GM18861 (cell line): ENCODE data around the gene ANKFN1.
A peak's percentile ranks its signal among the peaks of the same experiment; 100 is the strongest.

ENCODE experiments used
- ATAC-seq: cut with Tn5 transposase; IDR thresholded peaks from one replicate; pipeline ENCODE4 v1.9.1; 2021; ENCODE audit not compliant: unreplicated experiment

Gene ANKFN1, protein sequence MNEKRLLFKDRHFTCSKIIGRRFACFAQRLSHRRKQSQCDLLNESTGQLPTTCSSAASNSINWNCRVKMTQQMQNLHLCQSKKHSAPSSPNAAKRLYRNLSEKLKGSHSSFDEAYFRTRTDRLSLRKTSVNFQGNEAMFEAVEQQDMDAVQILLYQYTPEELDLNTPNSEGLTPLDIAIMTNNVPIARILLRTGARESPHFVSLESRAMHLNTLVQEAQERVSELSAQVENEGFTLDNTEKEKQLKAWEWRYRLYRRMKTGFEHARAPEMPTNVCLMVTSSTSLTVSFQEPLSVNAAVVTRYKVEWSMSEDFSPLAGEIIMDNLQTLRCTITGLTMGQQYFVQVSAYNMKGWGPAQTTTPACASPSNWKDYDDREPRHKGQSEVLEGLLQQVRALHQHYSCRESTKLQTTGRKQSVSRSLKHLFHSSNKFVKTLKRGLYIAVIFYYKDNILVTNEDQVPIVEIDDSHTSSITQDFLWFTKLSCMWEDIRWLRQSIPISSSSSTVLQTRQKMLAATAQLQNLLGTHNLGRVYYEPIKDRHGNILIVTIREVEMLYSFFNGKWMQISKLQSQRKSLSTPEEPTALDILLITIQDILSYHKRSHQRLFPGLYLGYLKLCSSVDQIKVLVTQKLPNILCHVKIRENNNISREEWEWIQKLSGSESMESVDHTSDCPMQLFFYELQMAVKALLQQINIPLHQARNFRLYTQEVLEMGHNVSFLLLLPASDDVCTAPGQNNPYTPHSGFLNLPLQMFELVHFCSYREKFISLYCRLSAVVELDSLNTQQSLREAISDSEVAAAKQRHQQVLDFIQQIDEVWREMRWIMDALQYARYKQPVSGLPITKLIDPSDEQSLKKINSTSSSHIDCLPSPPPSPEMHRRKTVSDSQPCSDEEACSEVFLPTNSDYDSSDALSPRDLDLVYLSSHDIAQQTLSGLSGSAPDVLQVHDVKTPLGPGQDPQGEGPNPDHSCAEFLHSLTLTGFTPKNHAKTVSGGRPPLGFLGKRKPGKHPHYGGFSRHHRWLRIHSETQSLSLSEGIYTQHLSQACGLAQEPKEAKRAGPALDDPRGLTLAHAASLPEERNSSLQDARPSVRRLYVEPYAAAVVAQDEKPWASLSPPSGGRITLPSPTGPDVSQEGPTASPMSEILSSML

GRCh38 chr17:56152874-56153602 is at the start of gene ANKFN1:
TSS of gene ANKFN1 (plus strand) at chr17:56153475. CDS start at chr17:56212668, 59,193 bp downstream.
- ATAC-seq: no peak

GRCh38 chr17:56108811-56109284 is 44.4 kb upstream of the ANKFN1 start:
- peak; percentile 96 for ATAC-seq

GRCh38 chr17:56109836-56110235 is 43.4 kb upstream of the ANKFN1 start:
- no peak for ATAC-seq

- no peak for ATAC-seq
These were observed 42.7 kb upstream of the ANKFN1 start for GRCh38 chr17:56110463-56111135.

DNA sequence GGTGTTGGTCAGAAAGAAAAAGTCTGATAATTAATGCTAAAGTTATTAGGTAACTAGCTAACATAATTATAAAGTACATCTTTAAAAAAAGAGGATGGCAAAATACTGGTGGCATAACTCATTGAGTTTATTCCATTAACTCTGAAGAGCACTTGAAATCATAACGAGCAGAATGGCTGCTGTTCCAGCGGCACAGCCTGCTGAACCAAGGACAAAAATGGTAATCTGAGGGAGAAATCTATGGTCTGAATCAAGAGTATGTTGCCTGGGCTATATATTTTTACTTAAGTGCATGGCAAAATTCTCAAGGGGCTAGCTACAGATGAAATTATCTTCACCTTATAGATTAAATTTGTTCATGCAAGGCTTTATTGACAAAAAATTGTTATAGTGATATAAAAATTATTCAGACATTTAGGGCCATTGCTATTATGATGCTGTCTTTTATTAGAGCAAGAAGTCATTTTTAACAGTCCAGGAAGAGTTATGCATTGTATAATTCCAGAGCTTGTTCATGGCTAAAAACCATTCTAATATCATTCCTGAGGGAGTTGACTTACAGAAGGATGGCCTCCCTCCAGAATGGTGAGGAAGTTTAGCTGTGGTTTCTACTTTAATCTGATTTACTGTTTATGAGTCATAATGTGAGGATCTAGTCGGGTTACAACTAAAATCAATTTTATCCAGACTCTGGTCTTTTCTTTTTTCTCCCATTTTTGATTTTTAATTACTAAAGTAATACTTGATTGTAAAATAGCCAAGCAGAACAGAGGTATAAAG is 41.4 kb upstream of the ANKFN1 start:
- ATAC-seq: no peak

DNA sequence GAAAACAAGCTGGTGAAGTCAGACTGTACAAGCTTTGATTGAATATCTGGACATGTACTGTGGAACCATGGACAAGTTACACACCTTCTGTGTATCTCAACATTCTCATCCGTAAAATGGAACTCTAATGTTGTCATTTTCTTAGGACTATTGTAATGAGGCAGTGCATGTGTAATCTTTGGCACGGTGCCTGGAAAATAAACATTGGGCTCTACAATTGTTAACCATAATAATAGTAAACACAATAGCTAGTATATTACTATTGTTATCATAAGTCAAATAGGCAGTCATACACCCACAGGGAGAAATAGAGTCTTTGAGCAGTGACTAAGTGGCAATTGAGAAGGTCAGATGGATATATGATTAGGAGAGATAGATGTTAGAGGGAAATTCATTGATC is 39.8 kb upstream of the ANKFN1 start:
- no peak for ATAC-seq

DNA sequence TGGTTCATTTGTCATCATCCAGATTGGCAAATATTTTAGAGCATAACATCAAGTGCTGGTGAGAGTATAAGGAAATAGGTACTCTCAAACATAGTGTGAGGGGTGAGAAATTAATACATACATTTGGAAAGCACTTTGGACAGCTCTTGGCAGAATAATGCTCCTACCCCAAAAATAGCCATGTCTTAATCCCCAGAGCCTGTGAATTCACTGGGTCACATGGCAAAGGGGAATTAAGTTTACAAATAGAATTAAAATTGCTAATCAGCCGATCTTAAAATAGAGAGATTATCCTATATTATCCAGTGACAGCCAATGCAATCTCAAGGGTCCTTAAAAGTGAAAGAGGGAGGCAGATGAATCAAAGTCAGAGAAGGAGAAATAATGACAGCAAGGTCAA is 38.8 kb upstream of the ANKFN1 start:
- no peak for ATAC-seq

DNA sequence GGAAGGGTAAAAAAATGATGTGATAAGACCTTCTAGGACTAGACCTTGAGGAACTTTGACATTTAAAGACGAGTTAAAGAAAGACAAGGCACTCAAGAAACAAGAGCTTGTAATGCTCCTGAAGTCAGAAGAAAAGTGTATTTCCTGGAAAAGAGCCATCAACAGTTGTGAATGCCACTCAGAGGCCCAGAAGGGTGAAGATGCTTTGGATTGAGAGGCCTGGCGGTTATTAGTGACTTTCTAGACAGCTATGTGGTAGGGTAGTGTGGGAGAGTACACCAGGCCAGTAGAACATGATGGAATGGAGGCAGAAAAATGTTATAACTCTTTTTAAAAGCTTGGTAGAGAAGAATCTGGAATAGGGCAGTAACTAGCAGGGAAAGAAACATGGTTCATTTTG is 34.1 kb upstream of the ANKFN1 start:
- no peak for ATAC-seq

DNA sequence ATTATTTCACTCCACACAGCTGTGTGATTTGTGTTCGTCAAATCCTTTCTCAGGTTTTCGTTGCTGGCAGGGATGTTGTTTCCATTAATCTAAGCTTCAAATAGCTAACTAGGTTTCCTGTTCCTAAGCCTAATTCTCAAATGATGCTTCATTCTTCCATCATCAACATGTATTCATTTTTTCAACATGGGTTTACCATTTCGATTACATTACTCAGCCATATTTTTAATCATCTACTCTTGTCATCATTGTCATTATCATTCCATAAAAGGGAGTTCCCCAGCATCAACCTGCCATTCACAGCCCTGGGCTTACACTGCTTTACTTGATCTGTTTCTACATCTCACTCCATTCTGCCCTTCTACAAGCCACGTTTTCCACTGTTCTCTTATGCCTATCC is 33.3 kb upstream of the ANKFN1 start:
- no peak for ATAC-seq

DNA sequence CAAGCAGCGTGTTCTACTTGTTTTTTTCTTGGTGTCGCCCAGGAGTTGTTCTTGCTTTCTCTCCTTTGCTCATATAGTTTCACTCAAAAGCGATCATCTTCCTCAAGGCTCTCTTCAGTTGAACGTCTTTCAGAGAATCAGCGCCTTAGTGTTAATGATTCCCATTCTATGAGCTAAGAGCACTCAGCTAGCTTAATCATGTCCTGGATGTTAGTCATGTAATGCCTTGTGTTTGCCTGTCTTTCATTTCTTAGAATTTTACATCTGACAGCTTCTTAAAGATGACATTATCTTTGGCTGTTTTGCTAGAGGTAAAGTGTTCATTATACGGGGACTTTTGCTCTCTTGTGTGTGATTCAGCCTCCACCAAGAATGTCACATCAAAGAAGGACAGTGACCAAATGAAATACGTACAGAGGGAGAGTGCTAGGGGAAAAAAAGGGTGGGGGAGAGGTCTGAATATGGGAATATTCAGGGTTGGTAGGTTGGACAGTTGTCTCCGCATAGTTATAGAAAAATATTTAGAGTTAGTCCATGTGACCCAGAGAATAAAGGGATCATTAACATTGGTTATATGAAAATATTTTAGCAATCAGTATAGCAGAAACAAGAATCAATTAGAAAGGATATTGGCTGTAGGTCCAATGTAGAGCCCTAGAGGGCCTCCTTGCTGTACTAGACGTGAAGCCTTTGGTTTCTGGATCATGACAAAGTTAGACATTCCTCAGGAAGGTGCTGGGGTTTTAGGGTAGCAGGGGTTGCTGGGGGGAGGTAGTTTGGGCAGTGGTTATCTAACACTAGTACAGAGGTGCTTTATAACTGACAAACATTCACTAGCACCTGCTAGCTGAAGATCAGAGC is 31.9 kb upstream of the ANKFN1 start:
- ATAC-seq: no peak

GRCh38 chr17:56125830-56126819 is 27.1 kb upstream of the ANKFN1 start:
- ATAC-seq: no peak

DNA sequence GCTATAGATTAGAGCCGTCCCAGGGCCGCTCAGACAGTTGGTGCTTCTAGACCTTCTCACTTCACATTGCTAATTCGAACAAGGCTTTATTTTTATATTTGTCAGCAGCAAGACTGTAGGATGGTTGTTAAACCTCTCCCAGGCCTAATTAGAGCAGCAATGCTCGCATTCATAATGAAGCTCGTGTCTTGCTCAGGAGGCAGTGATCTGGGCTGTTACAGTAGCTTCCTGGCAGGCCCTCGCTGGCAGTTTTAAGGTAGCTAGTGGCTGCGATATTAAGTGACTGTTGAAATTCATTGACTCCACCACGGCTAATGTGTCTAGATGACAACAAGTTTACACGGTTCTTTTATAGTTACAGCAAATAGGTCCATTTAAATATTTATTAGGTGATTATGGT is 23.2 kb upstream of the ANKFN1 start:
- no peak for ATAC-seq

DNA sequence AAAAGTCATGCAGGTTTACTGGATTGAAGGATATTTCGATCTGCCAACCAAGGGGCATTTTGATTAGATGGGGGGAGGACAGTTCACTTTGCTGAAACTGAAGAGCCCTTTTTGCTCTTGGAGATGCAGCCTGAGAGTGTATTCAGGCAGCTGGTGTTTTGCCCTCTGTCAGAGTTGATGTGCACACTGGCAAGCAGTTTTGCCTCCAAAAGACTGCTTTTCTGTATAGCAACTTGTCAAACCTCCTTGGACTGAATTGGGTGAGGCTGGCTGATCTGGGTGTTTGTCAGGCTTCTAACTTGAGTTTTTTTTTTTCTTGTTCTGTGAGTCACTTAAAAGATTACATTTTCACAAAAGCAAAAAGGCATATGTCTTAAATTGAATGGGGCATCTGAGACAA is 22.6 kb upstream of the ANKFN1 start:
- no peak for ATAC-seq

GRCh38 chr17:56131431-56131830 is 21.8 kb upstream of the ANKFN1 start:
- no peak for ATAC-seq

GRCh38 chr17:56136301-56136700 is 17.0 kb upstream of the ANKFN1 start:
- no peak for ATAC-seq

DNA sequence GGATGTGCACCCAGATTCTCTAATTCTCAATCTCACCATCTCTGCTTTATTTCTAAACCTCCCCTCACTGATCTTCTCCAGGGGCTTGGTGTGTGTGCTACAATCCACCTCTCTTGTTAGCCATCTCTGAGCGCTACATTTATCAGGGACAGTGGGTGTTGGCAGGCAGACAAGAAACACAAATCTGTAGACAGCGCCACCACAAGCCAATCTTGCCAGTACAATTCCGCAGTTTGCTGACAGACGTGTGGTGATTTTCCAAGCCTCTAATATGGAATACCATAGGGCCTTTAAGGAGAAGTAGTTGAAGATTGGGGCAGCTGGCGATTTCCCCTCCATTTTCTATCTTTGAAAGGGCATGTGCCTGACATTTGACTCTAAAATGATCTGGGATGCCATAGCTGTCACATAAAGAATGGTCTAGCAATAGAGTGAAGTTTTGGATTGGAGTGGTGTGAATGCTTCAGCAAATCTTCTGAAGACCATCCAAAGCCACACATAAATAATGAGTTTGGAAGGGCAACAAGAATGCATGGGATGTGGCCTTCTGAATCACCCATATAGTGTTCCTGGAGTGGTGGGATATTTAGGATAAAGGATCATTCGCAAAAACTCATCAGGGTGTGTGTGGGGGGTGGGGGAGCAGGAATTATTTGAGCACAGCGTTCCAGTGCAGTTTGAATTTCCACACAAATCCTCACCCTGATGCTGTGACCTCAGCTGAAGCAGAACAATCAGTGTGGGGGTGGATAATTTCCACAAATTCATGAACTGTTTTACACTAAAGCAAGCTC is 12.0 kb upstream of the ANKFN1 start:
- no peak for ATAC-seq
